ENCODE results near the gene HSP90AA1.
"Not testable (repeated sequence)": the region's sequence is repeated elsewhere in the genome, so short reads cannot be mapped to it uniquely, and the experiment has no call there.

The HSP90AA1 gene

DNA sequence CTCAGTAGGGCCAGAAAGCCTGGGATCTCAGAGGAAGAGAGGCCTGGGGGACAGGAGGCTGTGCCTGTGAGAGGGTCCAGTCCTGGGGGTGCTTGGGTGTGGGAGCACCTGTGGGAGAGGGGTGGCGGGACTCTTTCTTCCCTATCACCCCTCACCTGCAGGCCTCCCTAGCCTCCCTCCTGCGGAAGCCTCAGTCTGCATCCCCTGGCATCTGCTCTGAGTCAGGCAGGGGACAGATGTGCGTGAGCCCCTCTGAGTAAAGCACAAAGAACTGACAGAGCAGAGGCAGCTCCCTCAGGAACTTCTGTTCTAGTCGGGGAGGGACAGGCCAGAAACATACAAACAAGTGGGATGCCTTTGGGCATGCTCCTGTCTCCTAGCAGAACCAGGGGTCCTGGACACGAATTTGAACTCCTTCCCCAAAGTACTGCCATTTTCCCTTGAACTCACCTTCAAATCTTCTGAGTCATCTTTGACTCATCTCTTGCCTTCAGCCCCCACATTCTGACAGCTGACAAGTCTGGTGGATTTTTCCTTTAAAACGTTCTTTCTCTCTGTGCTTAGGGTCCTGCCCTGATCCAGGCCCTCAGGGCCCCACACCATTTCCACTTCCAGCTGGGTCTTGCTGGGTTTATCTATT lies 8.5 kb upstream of the HSP90AA1 start:
- DNase-seq (ENCODE audit: low read depth in 4 of 4, low spot score in 1 of 4) = no peak

DNA sequence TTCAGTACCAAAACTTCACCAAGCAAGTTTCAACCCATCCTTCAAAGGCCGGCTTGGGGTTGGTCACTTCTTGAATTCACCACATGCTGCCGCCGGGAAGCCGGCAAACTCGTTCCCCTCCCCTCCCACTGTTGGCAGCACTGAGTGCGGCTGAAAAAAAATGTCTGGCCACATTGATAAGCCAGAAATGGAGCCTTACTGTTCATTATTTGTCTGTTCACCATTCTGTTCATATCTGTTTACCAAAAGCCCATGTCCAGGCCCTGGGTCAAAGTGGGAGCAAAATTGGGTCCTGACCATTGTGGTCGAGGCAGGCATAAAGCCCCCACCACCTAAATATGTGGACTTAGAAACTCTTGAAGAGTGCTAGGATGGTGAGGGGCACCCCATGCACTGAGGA lies 7.3 kb upstream of the HSP90AA1 start:
- no peak for DNase-seq (ENCODE audit: low read depth in 4 of 4, low spot score in 1 of 4)

DNA sequence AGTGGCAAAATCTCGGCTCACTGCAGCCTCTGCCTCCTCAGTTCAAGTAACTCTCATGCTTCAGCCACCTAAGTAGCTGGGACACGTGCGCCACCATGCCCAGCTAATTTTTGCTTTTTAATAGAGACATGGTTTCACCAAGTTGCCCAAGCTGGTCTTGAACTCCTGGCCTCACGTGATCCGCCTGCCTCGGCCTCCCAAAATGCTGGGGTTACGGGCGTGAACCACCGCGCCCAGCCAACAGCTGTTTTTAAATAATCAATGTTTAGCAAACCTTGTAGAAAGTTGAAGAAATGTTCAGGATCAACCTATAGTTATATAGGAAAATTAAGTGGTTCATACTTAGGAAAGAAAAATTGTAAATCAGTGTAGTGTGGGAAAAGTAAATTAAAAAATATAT lies 6.0 kb upstream of the HSP90AA1 start:
- no peak for DNase-seq (ENCODE audit: low read depth in 4 of 4, low spot score in 1 of 4)

DNA sequence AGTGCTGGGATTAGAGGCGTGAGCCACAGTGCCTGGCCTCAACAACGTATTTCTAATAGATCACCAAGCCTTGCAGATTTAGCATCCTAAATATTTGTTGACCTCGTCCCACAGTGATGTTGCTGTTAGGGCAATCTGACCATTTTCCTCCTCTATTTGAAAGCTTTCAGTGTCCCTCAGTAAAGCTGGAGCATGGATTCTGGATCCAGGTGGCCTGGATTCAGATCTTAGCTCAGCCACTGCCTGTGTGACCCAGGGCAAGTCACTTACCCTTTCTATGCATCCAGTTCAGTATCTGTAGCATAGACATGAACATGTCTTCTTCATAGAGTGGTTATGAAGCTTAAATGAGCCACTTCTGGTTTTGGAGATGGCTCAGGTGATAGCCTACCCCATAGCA lies 3.9 kb upstream of the HSP90AA1 start:
- DNase-seq (ENCODE audit: low read depth in 4 of 4, low spot score in 1 of 4) = no peak

DNA sequence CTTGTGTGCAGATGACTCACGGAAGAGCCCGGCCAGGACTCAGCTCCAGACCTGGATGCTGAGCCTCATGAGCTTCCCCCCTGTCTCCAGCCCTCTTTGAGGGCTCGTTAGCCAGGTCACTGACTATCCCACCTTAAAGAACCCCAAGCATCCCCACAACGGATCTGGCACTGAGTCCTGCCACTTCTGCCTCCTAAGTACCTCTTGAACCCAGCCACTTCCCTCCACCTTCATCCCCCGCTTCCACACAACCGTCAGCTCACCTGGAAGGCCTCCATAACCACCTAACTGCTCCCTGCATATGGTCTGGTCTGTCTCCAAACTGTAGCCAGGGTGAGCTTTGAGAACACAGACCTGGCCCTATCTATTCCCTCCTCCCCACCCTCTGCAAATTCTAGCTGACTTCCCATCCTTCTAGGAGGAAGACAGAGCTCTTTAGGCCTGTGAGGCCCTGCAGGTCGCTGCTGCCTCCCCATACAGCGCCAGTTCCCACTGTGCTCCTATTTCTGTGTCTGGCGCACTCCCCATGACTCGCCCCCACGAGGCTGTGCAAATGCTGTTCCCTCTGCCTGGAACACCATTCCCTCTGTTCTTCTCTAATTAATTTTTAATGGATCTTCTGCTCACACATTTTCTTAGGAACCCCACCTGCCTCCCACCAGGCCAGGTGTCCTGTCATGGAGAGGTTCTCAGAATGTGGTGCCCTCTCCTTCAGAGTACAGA lies 2.9 kb upstream of the HSP90AA1 start:
- DNase-seq (ENCODE audit: low read depth in 4 of 4, low spot score in 1 of 4) = no peak

DNA sequence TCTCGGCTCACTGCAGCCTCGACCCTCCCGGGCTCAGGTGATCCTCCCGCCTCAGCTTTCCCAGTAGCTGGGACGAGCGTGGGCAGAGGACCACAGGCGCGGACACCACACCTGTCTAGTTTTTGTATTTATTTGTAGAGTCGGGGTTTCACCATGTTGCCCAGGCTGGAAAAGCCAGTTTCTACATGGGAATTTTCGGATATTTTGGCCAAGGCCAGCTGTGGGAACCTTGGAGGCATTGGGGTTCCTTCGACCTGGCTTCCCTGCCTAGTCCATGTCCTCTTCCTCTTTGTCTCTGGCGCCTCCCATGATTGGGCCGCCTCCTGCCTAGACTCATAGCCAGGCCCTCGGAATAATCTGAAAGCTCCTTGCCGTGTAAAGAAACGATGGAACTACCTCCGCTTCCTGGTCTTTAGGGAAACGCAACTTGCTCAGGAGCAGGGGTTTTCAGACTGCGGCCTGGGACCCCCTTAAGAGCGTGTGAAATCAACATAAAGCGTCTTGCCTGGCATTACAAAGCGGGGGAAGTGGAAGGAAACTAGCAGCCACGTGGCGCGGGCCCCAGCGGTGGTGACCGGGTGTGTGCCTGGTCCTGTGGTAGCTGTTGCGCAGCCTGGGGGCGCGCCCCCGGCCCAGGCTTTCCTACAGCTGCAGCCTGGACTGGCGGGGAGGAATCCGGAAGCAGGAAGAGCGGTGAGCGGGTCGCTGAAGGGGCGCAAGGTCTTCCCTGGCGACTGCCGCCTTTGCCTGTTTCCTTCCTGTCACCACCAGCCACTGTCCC lies 1.4 kb upstream of the HSP90AA1 start:
- DNase-seq (ENCODE audit: low read depth in 4 of 4, low spot score in 1 of 4) = peak; percentile 25 to 51 (median 34)

DNA sequence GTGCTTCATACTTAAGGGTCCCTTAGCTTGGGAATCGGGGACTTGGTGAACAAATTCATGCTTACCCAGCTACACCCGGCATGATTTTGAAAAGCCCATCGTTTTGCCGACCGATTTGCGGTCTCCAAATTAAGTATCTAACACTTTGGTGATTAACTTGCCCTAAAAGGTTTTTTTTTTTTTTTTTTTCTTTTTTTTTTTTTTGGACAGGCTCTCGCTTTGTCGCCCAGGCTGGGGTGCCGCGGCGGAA lies 843 bp upstream of the HSP90AA1 start:
- no peak for DNase-seq (ENCODE audit: low read depth in 4 of 4, low spot score in 1 of 4)

DNA sequence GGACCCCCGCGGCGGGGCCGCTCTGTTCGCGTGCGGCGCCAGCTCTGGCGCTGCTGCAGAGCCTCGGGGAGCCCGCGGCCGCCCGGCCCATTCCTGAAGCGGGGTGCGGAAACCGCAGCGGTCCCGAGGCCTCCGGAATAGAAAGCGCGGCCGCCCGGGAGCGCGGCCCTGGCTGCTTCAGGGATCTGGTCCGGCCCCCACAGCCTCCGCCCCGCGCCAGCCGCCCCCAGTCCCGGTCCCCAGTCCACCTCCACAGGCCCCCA lies 204 bp downstream of the HSP90AA1 start:
- DNase-seq (ENCODE audit: low read depth in 4 of 4, low spot score in 1 of 4) = no peak

DNA sequence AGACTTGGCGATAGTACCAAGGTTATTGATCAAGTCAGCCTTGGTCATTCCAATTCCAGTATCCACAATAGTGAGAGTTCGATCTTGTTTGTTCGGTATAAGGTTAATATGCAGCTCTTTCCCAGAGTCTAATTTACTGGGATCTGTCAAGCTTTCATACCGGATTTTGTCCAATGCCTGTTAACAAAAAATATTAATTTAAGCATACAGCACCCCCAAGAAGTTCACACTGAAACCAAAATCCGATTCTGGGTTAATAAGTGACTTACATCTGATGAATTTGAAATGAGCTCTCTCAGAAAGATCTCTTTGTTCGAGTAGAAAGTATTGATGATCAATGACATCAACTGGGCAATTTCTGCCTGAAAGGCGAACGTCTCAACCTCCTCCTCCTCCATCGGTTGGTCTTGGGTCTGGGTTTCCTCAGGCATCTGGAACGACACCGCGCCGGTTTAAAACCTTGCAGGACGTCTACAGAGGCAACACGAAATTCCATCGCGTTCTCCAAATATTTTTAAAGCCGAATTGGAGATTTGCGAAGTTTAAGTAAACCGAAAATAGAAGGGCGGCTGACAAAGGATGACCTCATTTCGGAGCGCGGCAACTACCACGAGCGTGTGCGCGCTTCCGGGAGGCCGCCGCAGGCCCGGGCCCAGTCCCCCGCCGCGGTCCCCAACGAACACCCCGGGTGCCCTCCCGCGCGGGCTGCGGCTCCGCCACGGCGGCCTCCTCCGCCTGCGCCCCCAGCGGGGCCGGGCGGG lies 716 bp downstream of the HSP90AA1 start:
- DNase-seq (ENCODE audit: low read depth in 4 of 4, low spot score in 1 of 4) = peak in 3 of 4 experiments; percentile 22 to 33 (median 28)

DNA sequence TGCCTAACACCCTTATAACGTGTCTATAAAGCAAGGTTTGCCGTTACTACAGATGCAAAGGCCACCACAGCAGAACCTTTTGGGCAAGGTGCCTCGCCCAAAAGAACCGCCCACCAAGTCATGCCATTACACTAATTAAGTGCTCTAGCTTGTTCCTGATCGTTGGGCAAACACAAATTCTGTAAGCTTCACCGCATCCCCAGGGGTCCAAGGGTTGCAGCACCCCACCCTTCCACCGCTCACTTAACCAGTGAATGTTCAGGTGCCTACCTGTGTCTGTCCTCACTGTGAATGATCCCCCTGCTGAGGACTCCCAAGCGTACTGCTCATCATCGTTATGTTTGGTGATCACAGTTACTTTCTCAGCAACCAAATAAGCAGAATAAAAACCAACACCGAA lies 1.4 kb downstream of the HSP90AA1 start:
- no peak for DNase-seq (ENCODE audit: low read depth in 4 of 4, low spot score in 1 of 4)

DNA sequence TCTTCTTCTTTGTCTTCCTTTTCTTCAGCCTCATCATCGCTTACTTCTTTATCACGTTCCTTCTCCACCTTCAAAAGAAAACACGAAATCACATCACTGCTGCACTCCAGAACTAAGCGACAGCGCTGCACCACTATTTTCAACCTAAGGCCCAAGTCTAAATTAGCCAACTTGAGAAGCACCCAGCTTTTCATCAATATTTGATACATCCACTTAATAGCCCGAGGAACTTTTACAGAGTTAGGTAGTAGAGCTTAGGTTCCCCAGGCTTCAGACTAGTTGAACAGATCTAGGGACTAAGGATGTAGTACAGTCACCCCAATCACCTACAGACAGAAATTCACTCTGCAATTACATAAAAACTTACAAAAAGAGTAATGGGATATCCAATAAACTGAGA lies 1.9 kb downstream of the HSP90AA1 start:
- DNase-seq (ENCODE audit: low read depth in 4 of 4, low spot score in 1 of 4) = no peak

DNA sequence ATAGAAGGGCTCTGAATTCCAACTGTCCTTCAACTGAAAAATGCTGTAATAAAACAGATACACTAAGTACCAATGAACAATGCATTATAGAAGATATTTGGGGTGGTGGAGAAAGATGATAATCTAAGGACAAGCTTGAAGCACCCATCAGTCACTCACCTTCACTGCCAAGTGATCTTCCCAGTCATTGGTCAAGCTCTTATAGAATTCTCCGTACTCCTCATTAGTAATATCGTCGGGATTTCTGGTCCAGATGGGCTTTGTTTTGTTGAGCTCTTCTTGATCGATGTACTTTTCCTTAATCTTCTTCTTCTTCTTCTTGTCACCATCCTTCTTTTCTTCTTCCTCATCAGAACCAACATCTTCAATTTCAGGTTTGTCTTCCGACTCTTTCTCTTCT lies 2.3 kb downstream of the HSP90AA1 start:
- DNase-seq (ENCODE audit: low read depth in 4 of 4, low spot score in 1 of 4) = not testable (repeated sequence)

DNA sequence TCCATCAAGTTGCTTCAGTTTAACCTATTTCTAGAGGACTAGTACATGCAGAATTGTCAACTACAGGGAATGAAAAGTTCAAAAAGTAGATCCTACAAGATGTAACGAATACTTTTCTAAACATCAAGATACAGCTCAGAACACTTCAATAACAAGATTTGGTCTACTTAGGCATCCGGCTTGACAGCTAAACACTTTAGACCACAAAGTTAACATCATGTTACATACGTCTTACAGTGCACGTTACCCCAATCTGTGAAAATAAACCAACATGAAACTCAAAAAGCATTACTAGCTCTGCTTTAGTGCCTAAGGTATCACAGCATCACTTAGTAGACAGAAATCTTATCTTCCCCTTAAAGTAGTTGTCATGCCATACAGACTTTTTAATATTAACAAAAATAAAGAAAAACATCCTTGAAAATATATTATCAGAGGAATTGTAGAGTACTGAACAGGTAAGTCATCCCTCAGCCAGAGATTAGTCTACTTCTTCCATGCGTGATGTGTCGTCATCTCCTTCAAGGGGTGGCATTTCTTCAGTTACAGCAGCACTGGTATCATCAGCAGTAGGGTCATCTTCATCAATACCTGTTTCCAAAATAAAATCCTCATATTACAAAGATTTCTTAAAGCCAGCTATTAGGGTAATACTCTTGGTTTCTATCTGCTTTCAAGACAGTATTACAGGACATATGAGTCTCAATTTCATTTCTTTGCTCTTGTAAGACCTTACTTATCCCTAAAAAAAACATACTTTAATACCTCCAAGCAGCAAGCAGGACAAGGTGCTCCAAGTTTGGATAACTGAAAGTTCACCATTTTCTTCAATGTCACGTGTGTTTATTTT lies 5.4 kb downstream of the HSP90AA1 start:
- no peak for DNase-seq (ENCODE audit: low read depth in 4 of 4, low spot score in 1 of 4)

DNA sequence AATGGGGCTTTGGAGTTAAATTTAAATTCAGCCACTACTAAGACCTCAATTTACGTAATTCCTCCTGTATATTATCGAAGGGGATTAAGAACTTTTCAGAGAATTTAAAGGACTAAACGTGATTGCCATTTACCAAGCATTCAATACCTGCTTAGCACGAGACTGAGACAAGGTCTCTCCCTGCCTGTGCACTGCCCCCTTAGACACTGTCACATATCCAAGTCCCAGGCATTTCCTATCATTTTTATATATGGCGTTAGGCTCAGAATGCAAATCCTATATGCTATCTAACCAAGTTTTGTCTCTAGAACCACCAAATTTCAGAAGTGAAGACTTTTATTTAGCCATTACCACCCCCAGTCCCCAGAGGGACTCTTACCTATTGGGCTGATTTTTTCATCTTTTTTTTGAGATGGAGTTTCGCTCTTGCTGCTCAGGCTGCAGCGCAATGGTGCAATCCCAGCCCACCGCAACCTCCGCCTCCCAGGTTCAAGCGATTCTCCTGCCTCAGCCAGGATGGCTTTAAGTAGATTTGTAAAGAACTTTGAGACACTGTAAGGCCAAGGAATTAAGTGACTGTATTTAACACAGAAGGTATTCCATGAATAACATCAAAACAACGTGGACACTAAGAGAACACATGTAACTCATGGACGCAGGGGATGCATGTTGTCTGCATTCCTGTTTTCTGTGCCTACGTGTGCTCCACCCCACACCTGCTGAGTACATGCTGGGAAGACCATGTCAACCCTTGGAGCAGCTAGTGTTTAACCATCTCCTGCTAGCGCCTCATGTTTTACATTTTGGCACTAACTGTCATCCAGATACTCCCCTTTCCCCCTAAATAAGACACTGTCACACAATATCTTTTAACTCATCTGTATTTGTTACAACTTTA lies 6.4 kb downstream of the HSP90AA1 start:
- no peak for DNase-seq (ENCODE audit: low read depth in 4 of 4, low spot score in 1 of 4)

DNA sequence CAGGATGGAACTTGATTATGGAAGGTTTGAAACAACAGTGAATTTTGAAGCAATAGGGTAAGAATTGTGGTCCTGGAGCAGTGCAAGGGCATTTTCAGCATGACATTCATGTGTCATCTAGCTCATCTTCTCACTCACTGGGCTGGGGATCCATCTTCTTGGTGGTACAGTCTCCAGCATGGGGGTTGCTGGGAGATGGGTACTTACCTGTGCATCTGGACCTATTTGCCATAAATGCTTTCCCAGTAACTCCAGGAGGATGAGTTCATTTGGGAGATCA lies 7.2 kb downstream of the HSP90AA1 start:
- DNase-seq (ENCODE audit: low read depth in 4 of 4, low spot score in 1 of 4) = no peak

DNA sequence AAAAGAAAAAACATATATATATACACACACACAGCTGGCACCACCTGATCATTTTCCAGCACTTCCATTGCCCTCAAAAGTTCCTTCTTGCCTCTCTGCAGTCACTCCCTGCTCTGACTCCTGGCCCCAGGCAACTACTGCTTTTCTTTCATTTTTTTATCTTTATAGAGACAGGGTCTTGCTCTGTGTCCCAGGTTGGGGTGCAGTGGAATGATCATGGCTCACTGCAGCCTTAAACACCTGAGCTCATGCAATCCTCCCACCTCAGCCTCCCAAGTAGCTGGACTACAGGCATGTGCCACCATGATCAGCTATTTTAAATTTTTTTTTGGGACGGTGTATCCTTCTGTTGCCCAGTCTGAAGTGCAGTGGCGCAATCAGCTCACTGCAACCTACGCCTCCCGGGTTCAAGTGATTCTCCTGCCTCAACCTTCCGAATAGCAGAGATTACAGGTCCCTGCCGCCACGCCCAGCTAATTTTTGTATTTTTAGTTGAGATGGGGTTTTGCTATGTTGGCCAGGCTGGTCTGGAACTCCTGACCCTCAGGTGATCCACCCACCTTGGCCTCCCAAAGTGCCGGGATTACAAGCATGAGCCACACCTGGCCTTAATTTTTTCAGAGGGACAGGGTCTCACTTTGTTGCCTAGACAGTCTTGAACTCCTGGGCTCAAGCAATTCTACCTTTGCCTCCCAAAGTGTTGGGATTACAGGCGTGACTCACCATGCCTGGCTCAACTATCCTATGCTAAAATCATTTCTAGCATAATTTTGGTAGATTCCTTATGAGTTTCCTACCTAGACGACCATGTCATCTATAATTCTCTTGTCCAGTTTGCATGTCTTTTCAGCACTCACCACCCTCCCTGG lies 7.8 kb downstream of the HSP90AA1 start:
- no peak for DNase-seq (ENCODE audit: low read depth in 4 of 4, low spot score in 1 of 4)

DNA sequence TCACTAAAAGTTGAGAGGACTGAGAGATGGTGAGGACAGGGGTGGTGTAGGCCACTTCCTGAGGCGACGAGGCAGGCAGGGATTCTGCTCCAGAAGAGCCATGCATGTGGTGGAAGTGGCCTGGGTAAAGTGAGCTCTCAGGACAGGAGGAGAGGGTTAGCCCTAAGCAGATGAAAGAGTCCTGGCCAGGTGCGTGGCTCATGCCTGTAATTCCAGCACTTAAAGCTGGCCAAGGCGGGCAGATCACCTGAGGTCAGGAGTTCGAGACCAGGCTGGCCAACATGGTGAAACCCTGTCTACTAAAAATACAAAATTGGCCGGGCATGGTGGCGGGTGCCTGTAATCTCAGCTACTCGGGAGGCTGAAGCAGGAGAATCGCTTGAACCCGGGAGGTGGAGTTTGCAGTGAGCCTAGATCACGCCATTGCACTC lies 8.5 kb downstream of the HSP90AA1 start:
- DNase-seq (ENCODE audit: low read depth in 4 of 4, low spot score in 1 of 4) = not testable (repeated sequence)

DNA sequence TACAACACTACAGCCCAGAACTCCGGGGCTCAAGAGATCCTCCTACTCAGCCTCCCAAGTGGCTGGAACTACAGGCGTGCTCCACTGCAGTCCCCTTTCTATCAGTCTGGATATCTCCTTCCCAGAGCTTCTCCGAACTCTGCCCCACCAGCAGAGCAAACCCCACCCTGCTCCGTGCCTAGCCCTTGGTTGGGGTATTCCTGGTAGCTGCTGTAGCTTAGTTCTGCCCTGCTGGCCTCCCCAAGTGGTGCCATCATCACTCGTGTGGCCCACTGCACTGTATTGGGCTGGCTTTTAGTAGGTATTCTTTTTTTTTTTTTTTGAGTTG lies 9.5 kb downstream of the HSP90AA1 start:
- DNase-seq (ENCODE audit: low read depth in 4 of 4, low spot score in 1 of 4) = no peak

DNA sequence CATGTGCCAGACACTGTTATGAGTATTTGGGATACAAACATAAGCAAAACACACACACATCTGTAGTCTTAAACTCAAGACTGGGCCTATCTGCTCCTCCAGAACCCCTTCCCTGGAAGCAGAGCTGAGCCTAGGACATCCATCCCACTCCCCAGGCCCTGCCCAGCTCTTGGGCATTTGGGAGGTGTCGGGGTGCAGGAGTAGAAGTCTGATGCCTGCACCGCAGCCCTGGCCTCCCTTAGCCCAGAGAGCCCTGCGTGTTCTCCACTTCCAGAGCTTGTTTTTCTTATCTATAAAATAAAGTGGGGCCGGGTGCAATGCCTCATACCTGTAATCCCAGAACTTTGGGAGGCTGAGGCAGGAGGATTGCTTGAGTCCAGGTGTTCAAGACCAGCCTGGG lies 11.7 kb downstream of the HSP90AA1 start:
- DNase-seq (ENCODE audit: low read depth in 4 of 4, low spot score in 1 of 4) = no peak
